H1 (cell line): Measurements from ENCODE around the gene RPS6KA5. TPM values are rescaled to one million over a fixed set of nuclear protein-coding genes. Genes with fewer than 3 reads are reported as not detected.
"Not testable (repeated sequence)": the region's sequence is repeated elsewhere in the genome, so short reads cannot be mapped to it uniquely, and the experiment has no call there.

Experiments
- CTCF ChIA-PET: fragments of 300-600 bp; sonication (Branson Sonifier 250); formaldehyde crosslinking; loops from one replicate; lab custom pipeline; 2021; ENCODE audit not compliant: partially characterized antibody; lab: Charles Lee
- POLR2A ChIA-PET: fragments of 300-600 bp; sonication (Branson Sonifier 250); formaldehyde crosslinking; loops from one replicate; lab custom pipeline; 2021; ENCODE audit warnings: inconsistent platforms; ENCODE audit not compliant: partially characterized antibody; lab: Charles Lee
- DNase-seq, 2 experiments: peaks; one replicate each; pipeline versions ENCODE4 v3.0.0 to v3.0.0-alpha.2; 2010 to 2022; ENCODE audit warnings: low spot score in 2 of 2, low read depth in 1 of 2, mixed read lengths in 1 of 2
- FAIRE-seq: peaks from 2 replicates; lab custom pipeline; 2011; peaks lifted over from hg19 to GRCh38; lab: Jason Lieb, UNC
- H2AFZ ChIP-seq: 2 replicates; pipeline ENCODE4 v1.8.1; 2012; ENCODE audit warnings: low read length, inconsistent platforms
- H2AK5ac ChIP-seq: 2 replicates; pipeline ENCODE4 v1.6.1; 2013; ENCODE audit warnings: low read depth, low read length
- H2BK120ac ChIP-seq: replicated peaks from 2 replicates; pipeline ENCODE3; 2013; ENCODE audit warnings: low read depth, low read length, inconsistent platforms
- H2BK12ac ChIP-seq: 2 replicates; pipeline ENCODE4 v1.6.1; 2013; ENCODE audit warnings: low read depth, low read length
- H2BK15ac ChIP-seq: 2 replicates; pipeline ENCODE4 v1.6.1; 2013; ENCODE audit warnings: low read length
- H2BK20ac ChIP-seq: 2 replicates; pipeline ENCODE4 v1.6.1; 2013; ENCODE audit warnings: low read length
- H2BK5ac ChIP-seq: 2 replicates; pipeline ENCODE4 v1.6.1; 2013; ENCODE audit warnings: low read depth, low read length
- H3K14ac ChIP-seq: 2 replicates; pipeline ENCODE4 v1.6.1; 2013; ENCODE audit warnings: inconsistent platforms; ENCODE audit not compliant: insufficient read length
- H3K18ac ChIP-seq: 2 replicates; pipeline ENCODE4 v1.6.1; 2013; ENCODE audit warnings: low read length; ENCODE audit errors: extremely low read depth
- H3K23ac ChIP-seq: 2 replicates; pipeline ENCODE4 v1.6.1; 2013; ENCODE audit warnings: inconsistent platforms; ENCODE audit not compliant: insufficient read length
- H3K23me2 ChIP-seq: 2 replicates; pipeline ENCODE4 v1.6.1; 2013; ENCODE audit warnings: low read depth, low read length
- H3K27ac ChIP-seq: 2 replicates; pipeline ENCODE4 v1.6.1; 2011; ENCODE audit warnings: low read depth, low read length, inconsistent platforms
- H3K27me3 ChIP-seq, 4 experiments: replicated peaks in 1 of 4; 1 replicate in 1 of 4; 2 replicates in 3 of 4; pipeline versions ENCODE4 v1.6.1 to v1.8.1; 2011 to 2013; ENCODE audit warnings: low read length in 3 of 4, mild to moderate bottlenecking in 3 of 4, inconsistent platforms in 2 of 4, mixed read lengths in 2 of 4, moderate library complexity in 1 of 4; ENCODE audit not compliant: control insufficient read depth in 3 of 4, insufficient read depth in 3 of 4; ENCODE audit errors: extremely low read depth in 1 of 4
- H3K36me3 ChIP-seq, 4 experiments: 2 replicates each; pipeline versions ENCODE4 v1.6.1 to v1.8.1; 2011 to 2013; ENCODE audit warnings: mild to moderate bottlenecking in 4 of 4, low read length in 3 of 4, moderate library complexity in 2 of 4, control low read depth in 1 of 4, inconsistent platforms in 1 of 4; ENCODE audit not compliant: insufficient read depth in 4 of 4, control insufficient read depth in 2 of 4
- H3K4ac ChIP-seq: replicated peaks from 2 replicates; pipeline ENCODE3; 2013; ENCODE audit warnings: low read length, low read depth, mixed read lengths, inconsistent platforms; ENCODE audit not compliant: insufficient read length
- H3K4me1 ChIP-seq, 4 experiments: replicated peaks in 1 of 4; 1 replicate in 1 of 4; 2 replicates in 3 of 4; pipeline versions ENCODE4 v1.6.1 to v1.8.1; 2011 to 2013; ENCODE audit warnings: low read length in 3 of 4, inconsistent platforms in 2 of 4, mixed read lengths in 1 of 4; ENCODE audit not compliant: insufficient read depth in 4 of 4, control insufficient read depth in 3 of 4
- H3K4me2 ChIP-seq, 2 experiments: 2 replicates each; pipeline versions ENCODE4 v1.6.1 to v1.8.1; 2011 to 2013; ENCODE audit warnings: low read depth in 2 of 2, low read length in 2 of 2, control low read depth in 1 of 2, inconsistent platforms in 1 of 2, mild to moderate bottlenecking in 1 of 2; ENCODE audit not compliant: insufficient read depth in 1 of 2
- H3K4me3 ChIP-seq, 4 experiments: fragments of 200-600, 300-600 bp in 1 of 4; sonication (generic), shearing (Covaris generic), sonication (Bioruptor Twin) in 1 of 4; 2 replicates each; pipeline versions ENCODE4 v1.5.1 to v1.8.1; 2011 to 2016; ENCODE audit warnings: low read length in 4 of 4, low read depth in 3 of 4, control low read depth in 2 of 4, inconsistent platforms in 2 of 4, mild to moderate bottlenecking in 2 of 4, mixed read lengths in 1 of 4, moderate library complexity in 1 of 4; ENCODE audit not compliant: insufficient read depth in 2 of 4; ENCODE audit errors: extremely low read depth in 1 of 4
- H3K56ac ChIP-seq: replicated peaks from 2 replicates; pipeline ENCODE3; 2013; ENCODE audit warnings: low read depth, mild to moderate bottlenecking, mixed read lengths, low read length, inconsistent platforms; ENCODE audit not compliant: insufficient read length
- H3K79me1 ChIP-seq: 2 replicates; pipeline ENCODE4 v1.6.1; 2013; ENCODE audit warnings: low read depth, low read length, control low read depth
- H3K79me2 ChIP-seq, 2 experiments: 2 replicates each; pipeline versions ENCODE4 v1.6.1 to v1.8.1; 2012 to 2013; ENCODE audit warnings: low read length in 2 of 2, mild to moderate bottlenecking in 2 of 2, inconsistent platforms in 1 of 2; ENCODE audit not compliant: insufficient read depth in 2 of 2, control insufficient read depth in 1 of 2
- H3K9ac ChIP-seq, 4 experiments: replicated peaks in 1 of 4; 1 replicate in 1 of 4; 2 replicates in 3 of 4; pipeline versions ENCODE4 v1.6.1 to v1.8.1; 2011 to 2013; ENCODE audit warnings: low read depth in 3 of 4, low read length in 3 of 4, control low read depth in 2 of 4, mild to moderate bottlenecking in 2 of 4, moderate library complexity in 2 of 4, inconsistent platforms in 1 of 4; ENCODE audit errors: extremely low read depth in 1 of 4
- H3K9me3 ChIP-seq, 2 experiments: 2 replicates each; pipeline versions ENCODE4 v1.6.1 to v1.8.1; 2012 to 2013; ENCODE audit warnings: mild to moderate bottlenecking in 2 of 2, moderate library complexity in 2 of 2, control low read depth in 1 of 2, inconsistent platforms in 1 of 2, low read depth in 1 of 2, low read length in 1 of 2, mixed read lengths in 1 of 2; ENCODE audit not compliant: insufficient read depth in 2 of 2
- H4K20me1 ChIP-seq, 2 experiments: replicated peaks in 1 of 2; 2 replicates each; pipeline versions ENCODE3 to v1.8.1; 2011 to 2013; ENCODE audit warnings: inconsistent platforms in 2 of 2, low read length in 2 of 2, mild to moderate bottlenecking in 1 of 2; ENCODE audit not compliant: insufficient read depth in 2 of 2, control insufficient read depth in 1 of 2
- H4K5ac ChIP-seq: 2 replicates; pipeline ENCODE4 v1.6.1; 2013; ENCODE audit warnings: low read length, low read depth, mixed read lengths, inconsistent platforms; ENCODE audit not compliant: insufficient read length
- H4K8ac ChIP-seq: 2 replicates; pipeline ENCODE4 v1.8.0; 2013; ENCODE audit warnings: mild to moderate bottlenecking, moderate library complexity, low read length, inconsistent platforms; ENCODE audit not compliant: insufficient read depth; ENCODE audit errors: extremely low read depth
- H4K91ac ChIP-seq: replicated peaks from 2 replicates; pipeline ENCODE3; 2013; ENCODE audit warnings: low read length, mixed read lengths, inconsistent platforms; ENCODE audit not compliant: insufficient read length
- WGBS, 2 experiments: shearing (Covaris generic) in 1 of 2; methylation state at CpG; one replicate each; pipeline versions ENCODE4 v1.1.6 to v1.1.7; 2013 to 2015; ENCODE audit warnings: low lambda C conversion rate in 2 of 2, mixed read lengths in 2 of 2, inconsistent platforms in 1 of 2, low coverage in 1 of 2, missing lambda C conversion rate in 1 of 2; ENCODE audit not compliant: insufficient replicate concordance in 2 of 2, insufficient coverage in 1 of 2, insufficient read length in 1 of 2; ENCODE audit errors: extremely low coverage in 1 of 2, missing lambda C conversion rate in 1 of 2; 5-methylcytosine and 5-hydroxymethylcytosine counted together
- polyA plus RNA-seq, 7 experiments: library from polyadenylated mRNA; depleted of rRNA in 3 of 7; stranded (reverse) in 5 of 7; unstranded in 2 of 7; fragments of >200 nt in 5 of 7; fragments of 200-250 nt in 2 of 7; gene quantifications; 1 replicate in 5 of 7; 2 replicates in 1 of 7; 4 replicates in 1 of 7; pipeline versions ENCODE4 v1.2.1 to v1.2.3, GENCODE V29; 2011 to 2013; ENCODE audit warnings: missing spikeins in 2 of 7, mixed read lengths in 2 of 7
- total RNA-seq: library from RNA; stranded (reverse); fragmentation: NEBNext Ultra II Directional; extraction: Animal tissue kit (Norgen Biotek cat#: 25700); gene quantifications from 2 replicates; pipeline ENCODE4 v1.2.1, GENCODE V29; 2021

Gene RPS6KA5
- total and polyA plus RNA-seq, 2 of the 8 experiments (the other 6 are each of a cell fraction or from before 2014, with no cell fraction given), result 0.85 to 3.1 TPM

DNA sequence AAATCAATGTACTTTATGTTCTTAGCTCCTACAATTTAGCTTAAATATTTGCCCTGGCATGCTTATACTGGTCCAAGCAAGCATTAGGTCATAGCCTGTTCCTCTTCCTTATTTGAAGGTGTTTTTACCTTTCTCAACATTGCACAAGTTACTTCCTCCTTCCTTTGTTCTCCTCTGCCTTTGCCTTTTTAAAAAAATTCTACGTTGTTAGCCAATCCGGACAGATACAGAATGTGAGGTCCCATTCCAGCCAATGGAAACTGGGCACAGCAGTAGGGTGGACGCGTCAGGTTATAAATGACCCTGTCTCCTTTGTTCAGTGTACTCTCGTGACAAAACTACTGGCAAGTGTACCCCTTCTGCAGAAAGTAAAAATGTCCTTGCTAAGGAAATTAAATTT lies 27.0 kb upstream of the RPS6KA5 start:
- not testable (repeated sequence) for H2BK15ac ChIP-seq, H4K20me1 ChIP-seq, H3K36me3 ChIP-seq, H4K5ac ChIP-seq, H3K23me2 ChIP-seq, H2AK5ac ChIP-seq, H3K4ac ChIP-seq, H3K4me1 ChIP-seq, H3K4me2 ChIP-seq, H2BK20ac ChIP-seq, H3K9ac ChIP-seq, H2BK120ac ChIP-seq, H3K9me3 ChIP-seq, H2BK5ac ChIP-seq, H4K91ac ChIP-seq, H3K14ac ChIP-seq, H3K23ac ChIP-seq, H3K18ac ChIP-seq, H2BK12ac ChIP-seq, H3K79me2 ChIP-seq, H3K4me3 ChIP-seq, H3K56ac ChIP-seq, H3K79me1 ChIP-seq, H4K8ac ChIP-seq, H3K27ac ChIP-seq, FAIRE-seq, H2AFZ ChIP-seq, H3K27me3 ChIP-seq, DNase-seq
- CTCF ChIA-PET, result interaction anchor here (1.5 kb wide), 1 partner anchor 15 kb away, joined by 3 read pairs; no protein-coding TSS in a partner anchor
- 87% methylated on average over 5 of the region's 5 CpGs; no CpG with 5 or more reads in 1 of the 2 experiments for WGBS, 2 experiments
- POLR2A ChIA-PET, result interaction anchor here (0.9 kb wide), 1 partner anchor 26 kb away, joined by 3 read pairs; the partner anchor contains the start of gene DGLUCY
